HCT116 (cell line): ENCODE measurements around the gene RASGRF2. TPM values are rescaled to one million over a fixed set of nuclear protein-coding genes. Genes with fewer than 3 reads are reported as not detected.

Source experiments
- ATAC-seq: fragments of 200-7000 bp; cut with Tn5 transposase; 2 replicates; pipeline ENCODE4 v1.9.1; 2020; ENCODE audit warnings: mild to moderate bottlenecking, moderate library complexity
- BruUV-seq: library from RNA; stranded (reverse); fragments of 400-500 nt; replicated peaks from 2 replicates; lab custom pipeline; 2021; lab: Mats Ljungman, UMichigan
- CTCF ChIA-PET: fragments of 300-600 bp; sonication (Branson Sonifier 250); formaldehyde crosslinking; loops from one replicate; lab custom pipeline; 2021; ENCODE audit warnings: antibody characterized with exemption; lab: Charles Lee
- POLR2A ChIA-PET: fragments of 300-600, 350-600 bp; sonication (Branson Sonifier 250); formaldehyde crosslinking; loops from one replicate; lab custom pipeline; 2021; ENCODE audit warnings: antibody characterized with exemption; lab: Charles Lee
- RAD21 ChIA-PET, 2 experiments: fragments of 300-600 bp; sonication (Branson Sonifier 250); formaldehyde crosslinking; loops; one replicate each; lab custom pipeline; 2023; ENCODE audit warnings: low total read pairs in 2 of 2; ENCODE audit not compliant: uncharacterized antibody in 2 of 2, unreplicated experiment in 2 of 2, low non-redundant PET in 1 of 2; lab: Charles Lee
- DNase-seq: peaks from one replicate; pipeline ENCODE4 v3.0.0-alpha.2; 2010; ENCODE audit warnings: low read depth, low spot score
- H2AFZ ChIP-seq: fragments of 200-600 bp; shearing (Covaris generic), sonication (generic); 2 replicates; pipeline ENCODE4 v1.6.1; 2017; ENCODE audit warnings: low read depth, mixed run types, mixed read lengths, antibody characterized with exemption, low read length; ENCODE audit not compliant: poor library complexity, severe bottlenecking
- H3K27ac ChIP-seq: 2 replicates; pipeline ENCODE4 v1.5.1; 2012; ENCODE audit warnings: low read depth, low read length
- H3K27me3 ChIP-seq: fragments of 200-600 bp; sonication (generic); 2 replicates; pipeline ENCODE4 v1.6.1; 2016; ENCODE audit warnings: mixed run types, low read length, mixed read lengths; ENCODE audit not compliant: insufficient read depth
- H3K36me3 ChIP-seq, 2 experiments: fragments of 200-500 bp in 1 of 2; fragments of 200-600 bp in 1 of 2; sonication (Bioruptor generic) in 1 of 2; sonication (generic) in 1 of 2; 2 replicates each; pipeline versions ENCODE4 v1.5.1 to v1.6.1; 2014 to 2016; ENCODE audit warnings: low read length in 2 of 2, inconsistent platforms in 1 of 2, mixed read lengths in 1 of 2, mixed run types in 1 of 2; ENCODE audit not compliant: insufficient read depth in 2 of 2, control insufficient read depth in 1 of 2
- H3K4me1 ChIP-seq, 2 experiments: fragments of 200-600 bp in 1 of 2; sonication (generic) in 1 of 2; 2 replicates each; pipeline versions ENCODE4 v1.5.1 to v1.6.1; 2012 to 2017; ENCODE audit warnings: low read length in 2 of 2, inconsistent platforms in 1 of 2, mild to moderate bottlenecking in 1 of 2, mixed read lengths in 1 of 2, mixed run types in 1 of 2, moderate library complexity in 1 of 2; ENCODE audit not compliant: insufficient read depth in 2 of 2, control insufficient read depth in 1 of 2
- H3K4me2 ChIP-seq: fragments of 200-600 bp; sonication (generic); 2 replicates; pipeline ENCODE4 v1.6.1; 2017; ENCODE audit warnings: mixed run types, low read length, mixed read lengths
- H3K4me3 ChIP-seq, 2 experiments: fragments of 200-600 bp in 1 of 2; sonication (generic) in 1 of 2; replicated peaks in 1 of 2; 2 replicates each; pipeline ENCODE4 v1.5.1; 2011 to 2016; ENCODE audit warnings: low read length in 2 of 2, control low read depth in 1 of 2, low read depth in 1 of 2, mild to moderate bottlenecking in 1 of 2, mixed read lengths in 1 of 2, mixed run types in 1 of 2
- H3K79me2 ChIP-seq: fragments of 200-600 bp; sonication (generic); 2 replicates; pipeline ENCODE4 v1.6.1; 2017; ENCODE audit warnings: mild to moderate bottlenecking, mixed run types, low read length, moderate library complexity, mixed read lengths; ENCODE audit not compliant: insufficient read depth
- H3K9ac ChIP-seq: fragments of 200-600 bp; sonication (generic); 2 replicates; pipeline ENCODE4 v1.6.1; 2016; ENCODE audit warnings: low read length, mixed read lengths
- H3K9me2 ChIP-seq: fragments of 200-600 bp; sonication (generic), shearing (Covaris generic); 2 replicates; pipeline ENCODE4 v1.6.1; 2017; ENCODE audit warnings: mixed run types, mild to moderate bottlenecking, moderate library complexity; ENCODE audit not compliant: insufficient read depth
- H3K9me3 ChIP-seq, 2 experiments: fragments of 200-500 bp in 1 of 2; fragments of 200-600 bp in 1 of 2; sonication (Bioruptor generic) in 1 of 2; sonication (generic) in 1 of 2; 2 replicates each; pipeline ENCODE4 v1.6.1; 2014 to 2017; ENCODE audit warnings: low read length in 2 of 2, mixed read lengths in 2 of 2, inconsistent platforms in 1 of 2, low read depth in 1 of 2, mild to moderate bottlenecking in 1 of 2, mixed run types in 1 of 2, moderate library complexity in 1 of 2; ENCODE audit not compliant: control insufficient read depth in 1 of 2, insufficient read depth in 1 of 2
- H4K20me1 ChIP-seq: fragments of 200-600 bp; sonication (generic), shearing (Covaris generic); 2 replicates; pipeline ENCODE4 v1.6.1; 2017; ENCODE audit warnings: mixed run types, mild to moderate bottlenecking, moderate library complexity; ENCODE audit not compliant: insufficient read depth
- ATF3 ChIP-seq: IDR thresholded peaks from 2 replicates; pipeline ENCODE4 v1.6.1; 2012
- CTCF ChIP-seq, 3 experiments: fragments of 200-600 bp in 1 of 3; sonication (generic) in 1 of 3; IDR thresholded peaks in 2 of 3; conservative IDR thresholded peaks in 1 of 3; 2 replicates each; pipeline ENCODE4 v1.5.1; 2012 to 2017; ENCODE audit warnings: low read depth in 2 of 3, low read length in 2 of 3, antibody characterized with exemption in 1 of 3, borderline replicate concordance in 1 of 3, control low read depth in 1 of 3, mild to moderate bottlenecking in 1 of 3, mixed read lengths in 1 of 3, mixed run types in 1 of 3, moderate library complexity in 1 of 3; ENCODE audit not compliant: insufficient read depth in 1 of 3
- EGR1 ChIP-seq: IDR thresholded peaks from 2 replicates; pipeline ENCODE4 v1.6.1; 2012; ENCODE audit warnings: low read depth
- ELF1 ChIP-seq: IDR thresholded peaks from 2 replicates; pipeline ENCODE4 v1.6.1; 2012; ENCODE audit warnings: low read depth, borderline replicate concordance
- JUND ChIP-seq: IDR thresholded peaks from 2 replicates; pipeline ENCODE4 v1.6.1; 2012
- POLR2A ChIP-seq: IDR thresholded peaks from 2 replicates; pipeline ENCODE4 v1.7.0; 2011; ENCODE audit warnings: borderline replicate concordance; ENCODE audit not compliant: insufficient read depth, insufficient read length; ENCODE audit errors: extremely low read depth
- REST ChIP-seq: IDR thresholded peaks from 2 replicates; pipeline ENCODE4 v1.6.1; 2012; ENCODE audit warnings: low read depth
- SIN3A ChIP-seq: IDR thresholded peaks from 2 replicates; pipeline ENCODE4 v1.6.1; 2012; ENCODE audit warnings: low read depth
- TCF7L2 ChIP-seq: IDR thresholded peaks from 2 replicates; pipeline ENCODE4 v1.7.0; 2011; ENCODE audit warnings: borderline replicate concordance, inconsistent platforms; ENCODE audit not compliant: insufficient read depth, insufficient read length; ENCODE audit errors: extremely low read depth
- YY1 ChIP-seq: IDR thresholded peaks from 2 replicates; pipeline ENCODE4 v1.6.1; 2011; ENCODE audit warnings: low read length, low read depth, moderate library complexity, mild to moderate bottlenecking; ENCODE audit not compliant: insufficient replicate concordance; ENCODE audit errors: extremely low read depth
- ZNF274 ChIP-seq: fragments of 200-500 bp; sonication (Bioruptor generic); IDR thresholded peaks from 2 replicates; pipeline ENCODE4 v1.6.1; 2014; ENCODE audit warnings: mild to moderate bottlenecking, low read depth, low read length, inconsistent platforms
- intact Hi-C: fragments of 100-400 bp; cut with micrococcal nuclease; formaldehyde crosslinking; loops from 2 replicates; pipeline ENCODE4 v1.10.0; 2022
- total RNA-seq: library from RNA; stranded (reverse); gene quantifications from one replicate; pipeline ENCODE4 v1.2.1, GENCODE V29; 2021; ENCODE audit not compliant: unreplicated experiment
- TF ChIP-seq, protein P1 (sequence below): IDR thresholded peaks from 2 replicates; pipeline ENCODE4 v1.6.1; 2012

The RASGRF2 gene
- total RNA-seq, 1 experiment from 2014 or later, result 0.05 TPM

- TF ChIP-seq REST, result no peak
- TF ChIP-seq ZNF274, result no peak
- no peak for TF ChIP-seq ATF3
These were observed 3.0 kb upstream of the RASGRF2 start (continued) for GRCh38 chr5:80957031-80957761.

- TF ChIP-seq CTCF (IDR thresholded peaks at IDR 0.05 in 2 of 3, conservative IDR thresholded peaks at IDR 0.05 in 1 of 3; ENCODE audit: borderline replicate concordance in 1 of 3, insufficient read depth in 1 of 3, low read depth in 2 of 3, low read length in 2 of 3), result no peak
- TF ChIP-seq SIN3A, result no peak
- TF ChIP-seq ELF1, result no peak
- no peak for TF ChIP-seq POLR2A
- TF ChIP-seq, protein P1, sequence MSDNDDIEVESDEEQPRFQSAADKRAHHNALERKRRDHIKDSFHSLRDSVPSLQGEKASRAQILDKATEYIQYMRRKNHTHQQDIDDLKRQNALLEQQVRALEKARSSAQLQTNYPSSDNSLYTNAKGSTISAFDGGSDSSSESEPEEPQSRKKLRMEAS, result no peak
- TF ChIP-seq YY1, result no peak
- no peak for TF ChIP-seq TCF7L2
- no peak for TF ChIP-seq JUND
- no peak for TF ChIP-seq EGR1
- Histone ChIP-seq H3K27ac (no peak overlapping the region), H2AFZ (no peak overlapping the region), H3K9me2 (no peaks in the 10 kb centered on the region), H3K9me3 (no peaks in the 10 kb centered on the region), H3K9ac (no peak overlapping the region), H4K20me1 (no peaks in the 10 kb centered on the region), H3K4me3 (no peak overlapping the region), H3K27me3 (peaks cover 4% of the 10 kb centered on the region; the same call in 1 of the 2 replicates), H3K4me2 (no peak overlapping the region), H3K36me3 (no peaks in the 10 kb centered on the region), H3K79me2 (no peaks in the 10 kb centered on the region), H3K4me1 (no peaks in the 10 kb centered on the region)
- ATAC-seq (no peak), DNase-seq (no peak)
- intact Hi-C loops, result no loop called here
- ChIA-PET RAD21 (no interaction called here), CTCF (no interaction called here), POLR2A (no interaction called here)
- no TSS peak for BruUV-seq
These were observed 1.5 kb upstream of the RASGRF2 start for GRCh38 chr5:80958616-80959015.
